PFSK-1 (cell line): ENCODE measurements around the gene PTN.

ENCODE experiments used
- POLR2AphosphoS5 ChIP-seq: IDR thresholded peaks from 2 replicates; pipeline ENCODE4 v1.6.1; 2012; ENCODE audit warnings: low read depth, mild to moderate bottlenecking, control low read depth, low read length, moderate library complexity
- TAF1 ChIP-seq: IDR thresholded peaks from 2 replicates; pipeline ENCODE4 v1.6.1; 2012; ENCODE audit warnings: low read length, control low read depth, borderline replicate concordance; ENCODE audit not compliant: insufficient read depth
- TF ChIP-seq, protein P1 (sequence below), 2 experiments: IDR thresholded peaks; 2 replicates each; pipeline versions ENCODE4 v1.6.1 to v1.8.0; 2011 to 2012; ENCODE audit warnings: low read depth in 2 of 2, low read length in 2 of 2, control low read depth in 1 of 2, inconsistent platforms in 1 of 2, mild to moderate bottlenecking in 1 of 2, moderate library complexity in 1 of 2; ENCODE audit not compliant: insufficient read depth in 1 of 2

DNA sequence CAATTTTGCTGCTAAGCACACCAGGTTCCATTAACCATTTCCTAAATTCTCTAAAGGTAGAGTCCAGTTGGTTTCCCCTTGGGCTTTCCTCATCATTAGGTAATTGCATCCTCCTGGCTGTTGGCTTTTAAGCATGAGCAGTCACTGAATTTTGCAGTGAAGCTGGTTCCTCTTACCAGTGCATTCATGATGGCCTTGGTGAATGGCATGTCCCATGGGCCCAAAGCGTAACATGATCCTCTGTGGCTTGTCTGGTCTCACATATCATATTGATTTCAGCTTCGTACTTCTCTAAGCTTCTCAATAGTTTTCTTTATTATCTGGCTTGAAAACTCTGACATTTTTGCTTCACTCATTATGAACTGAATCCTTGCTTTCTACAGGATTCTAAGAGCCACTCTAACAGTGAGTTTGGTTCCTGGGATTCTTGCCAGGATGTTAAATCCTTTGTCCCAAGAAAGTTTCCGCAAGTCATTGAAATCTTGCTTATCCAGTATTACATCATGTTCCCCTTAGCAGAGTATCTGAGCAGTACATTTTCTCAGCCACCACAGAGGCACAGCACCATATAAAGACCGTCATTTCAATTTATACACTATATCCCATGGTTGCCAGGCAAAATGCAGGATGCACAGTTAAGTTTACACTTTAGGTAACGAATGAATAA is 134.2 kb downstream of the PTN start:
- TF ChIP-seq POLR2AphosphoS5 (no peak), TAF1 (no peak)
- TF ChIP-seq, protein P1, sequence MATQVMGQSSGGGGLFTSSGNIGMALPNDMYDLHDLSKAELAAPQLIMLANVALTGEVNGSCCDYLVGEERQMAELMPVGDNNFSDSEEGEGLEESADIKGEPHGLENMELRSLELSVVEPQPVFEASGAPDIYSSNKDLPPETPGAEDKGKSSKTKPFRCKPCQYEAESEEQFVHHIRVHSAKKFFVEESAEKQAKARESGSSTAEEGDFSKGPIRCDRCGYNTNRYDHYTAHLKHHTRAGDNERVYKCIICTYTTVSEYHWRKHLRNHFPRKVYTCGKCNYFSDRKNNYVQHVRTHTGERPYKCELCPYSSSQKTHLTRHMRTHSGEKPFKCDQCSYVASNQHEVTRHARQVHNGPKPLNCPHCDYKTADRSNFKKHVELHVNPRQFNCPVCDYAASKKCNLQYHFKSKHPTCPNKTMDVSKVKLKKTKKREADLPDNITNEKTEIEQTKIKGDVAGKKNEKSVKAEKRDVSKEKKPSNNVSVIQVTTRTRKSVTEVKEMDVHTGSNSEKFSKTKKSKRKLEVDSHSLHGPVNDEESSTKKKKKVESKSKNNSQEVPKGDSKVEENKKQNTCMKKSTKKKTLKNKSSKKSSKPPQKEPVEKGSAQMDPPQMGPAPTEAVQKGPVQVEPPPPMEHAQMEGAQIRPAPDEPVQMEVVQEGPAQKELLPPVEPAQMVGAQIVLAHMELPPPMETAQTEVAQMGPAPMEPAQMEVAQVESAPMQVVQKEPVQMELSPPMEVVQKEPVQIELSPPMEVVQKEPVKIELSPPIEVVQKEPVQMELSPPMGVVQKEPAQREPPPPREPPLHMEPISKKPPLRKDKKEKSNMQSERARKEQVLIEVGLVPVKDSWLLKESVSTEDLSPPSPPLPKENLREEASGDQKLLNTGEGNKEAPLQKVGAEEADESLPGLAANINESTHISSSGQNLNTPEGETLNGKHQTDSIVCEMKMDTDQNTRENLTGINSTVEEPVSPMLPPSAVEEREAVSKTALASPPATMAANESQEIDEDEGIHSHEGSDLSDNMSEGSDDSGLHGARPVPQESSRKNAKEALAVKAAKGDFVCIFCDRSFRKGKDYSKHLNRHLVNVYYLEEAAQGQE (IDR thresholded peaks at IDR 0.05; ENCODE audit: insufficient read depth in 1 of 2, low read depth in 2 of 2, low read length in 2 of 2), result no peak
